Measurements from ENCODE around the gene N4BP2L1.
"Not testable (repeated sequence)": the region's sequence is repeated elsewhere in the genome, so short reads cannot be mapped to it uniquely, and the experiment has no call there.

The N4BP2L1 gene

DNA sequence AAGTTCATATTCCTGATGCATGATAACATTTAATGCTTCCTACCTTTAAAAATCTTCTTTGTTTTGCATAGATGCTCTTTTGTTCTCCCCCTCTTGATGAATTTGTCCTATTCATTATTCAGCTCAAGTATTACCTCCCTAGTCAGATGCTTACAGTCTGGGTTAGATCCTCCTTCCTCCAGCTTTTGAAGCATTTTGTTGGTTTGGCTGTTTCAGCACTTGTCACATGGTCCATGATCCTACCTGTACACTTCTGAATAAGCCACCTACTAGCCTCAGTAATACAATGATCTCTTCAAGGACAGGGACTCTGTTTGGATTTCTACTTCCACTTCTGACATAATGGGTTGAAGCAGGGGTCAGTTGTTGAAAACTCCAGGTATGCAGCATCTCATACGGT lies 37.4 kb downstream of the N4BP2L1 start:
- DNase-seq (ENCODE audit: low read depth in 2 of 2) = no peak

DNA sequence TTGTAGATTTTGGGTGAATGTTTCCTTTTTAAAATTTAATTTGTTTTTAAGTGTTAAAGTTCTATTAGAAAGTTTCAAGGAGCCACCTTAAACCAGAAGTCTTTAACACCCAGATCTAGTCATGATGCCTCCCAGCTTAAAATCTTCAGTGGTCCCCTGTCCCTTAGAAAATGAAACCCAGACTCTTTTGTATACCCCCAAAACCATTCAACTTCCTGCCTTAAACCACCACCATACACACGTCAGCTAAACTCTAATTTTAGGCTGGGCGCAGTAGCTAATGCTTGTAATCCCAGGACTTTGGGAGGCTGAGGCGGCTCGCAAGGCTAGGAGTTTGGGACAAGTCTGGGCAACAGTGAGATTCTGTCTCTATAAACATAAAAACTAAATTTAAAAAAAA lies 37.9 kb downstream of the N4BP2L1 start:
- DNase-seq (ENCODE audit: low read depth in 2 of 2) = no peak

DNA sequence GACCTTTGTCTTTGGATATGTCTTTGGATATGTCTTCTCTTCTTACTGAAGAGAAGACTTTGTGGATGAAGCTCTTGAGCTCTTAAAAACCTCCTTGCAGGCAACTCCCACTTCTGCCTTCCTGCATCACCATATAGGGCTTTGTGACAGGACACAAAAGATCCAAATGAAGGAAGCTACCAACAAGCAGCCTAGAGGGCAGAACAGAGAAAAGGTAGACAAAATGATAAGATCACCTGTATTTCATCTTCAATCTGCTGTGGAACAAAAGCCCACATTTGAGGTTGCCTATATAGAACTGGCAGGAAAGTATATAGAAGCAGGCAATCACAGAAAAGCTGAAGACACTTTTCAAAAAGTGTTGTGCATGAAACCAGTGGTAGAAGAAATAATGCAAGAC lies 42.5 kb downstream of the N4BP2L1 start:
- no peak for DNase-seq (ENCODE audit: low read depth in 2 of 2)

DNA sequence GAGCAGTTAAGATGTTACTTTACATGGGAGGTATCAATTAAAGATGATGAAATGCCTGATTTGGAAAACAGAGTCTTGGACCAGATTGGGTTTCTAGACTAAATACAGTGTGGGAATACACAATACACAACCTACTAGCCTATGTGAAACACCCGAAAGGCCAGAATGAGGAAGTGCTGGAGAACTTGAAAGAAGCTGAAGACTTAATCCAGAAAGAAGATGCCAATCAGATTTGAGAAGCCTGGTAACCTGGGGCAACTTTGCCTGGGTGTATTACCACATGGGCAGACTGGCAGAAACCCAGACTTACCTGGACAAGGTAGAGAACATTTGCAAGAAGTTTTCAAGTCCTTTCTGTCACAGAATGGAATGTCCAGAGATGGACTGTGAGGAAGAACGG lies 43.2 kb downstream of the N4BP2L1 start:
- no peak for DNase-seq (ENCODE audit: low read depth in 2 of 2)

DNA sequence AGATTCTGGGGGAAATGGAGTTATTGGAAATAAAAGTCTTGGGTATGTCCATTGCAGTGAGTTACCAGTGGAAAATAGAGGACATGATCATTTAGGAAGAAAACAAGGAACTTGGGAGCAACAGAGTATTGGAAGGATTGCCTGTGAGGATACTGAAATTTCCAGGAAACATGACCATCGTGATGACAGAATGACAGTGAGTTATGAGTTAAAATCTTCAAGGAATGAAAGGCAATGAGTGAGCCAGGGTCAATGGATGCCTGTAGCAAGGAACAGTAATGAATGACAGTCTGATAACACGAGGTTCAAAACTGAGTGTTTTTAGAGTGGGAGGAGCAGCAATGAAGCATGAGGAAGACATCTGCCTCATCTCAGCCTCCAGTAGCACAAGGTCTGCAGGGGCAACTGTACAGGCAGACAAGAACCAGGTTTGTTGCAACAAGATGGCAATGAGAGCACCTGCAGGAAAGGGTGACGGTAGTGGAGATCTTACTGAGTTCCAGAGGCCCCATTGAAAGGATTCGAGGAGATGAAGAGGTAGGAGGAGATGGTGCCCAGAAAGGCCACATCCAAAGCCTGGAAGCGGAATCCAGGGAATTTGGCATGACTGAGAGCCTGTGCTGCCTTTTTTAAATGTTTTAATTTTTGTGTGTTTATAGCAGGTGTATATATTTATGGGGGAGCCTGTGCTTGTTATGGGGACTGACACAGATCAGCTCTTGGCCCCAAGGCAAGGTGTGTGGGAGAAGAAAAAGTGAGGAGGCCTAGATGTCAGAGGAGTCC lies 43.9 kb downstream of the N4BP2L1 start:
- no peak for DNase-seq (ENCODE audit: low read depth in 2 of 2)

DNA sequence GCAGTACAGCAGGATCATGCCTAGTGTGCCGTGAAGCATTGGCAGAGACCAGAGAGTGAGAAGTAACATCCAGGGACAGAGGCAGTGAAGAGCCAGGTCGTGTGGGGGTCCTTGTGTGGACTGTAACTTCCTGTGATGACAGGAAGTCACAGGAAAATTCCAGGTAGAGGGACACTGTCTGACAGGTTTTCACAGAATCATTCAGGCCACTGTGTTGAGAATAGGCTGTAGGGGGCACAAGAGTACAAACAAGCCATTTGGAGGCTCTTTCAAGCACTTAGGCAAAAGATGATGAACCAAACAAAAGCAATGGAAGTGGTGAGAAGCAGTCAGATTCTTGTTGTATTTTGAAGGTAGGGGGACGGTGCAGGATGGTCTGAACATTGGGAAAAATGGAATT lies 46.4 kb downstream of the N4BP2L1 start:
- no peak for DNase-seq (ENCODE audit: low read depth in 2 of 2)

DNA sequence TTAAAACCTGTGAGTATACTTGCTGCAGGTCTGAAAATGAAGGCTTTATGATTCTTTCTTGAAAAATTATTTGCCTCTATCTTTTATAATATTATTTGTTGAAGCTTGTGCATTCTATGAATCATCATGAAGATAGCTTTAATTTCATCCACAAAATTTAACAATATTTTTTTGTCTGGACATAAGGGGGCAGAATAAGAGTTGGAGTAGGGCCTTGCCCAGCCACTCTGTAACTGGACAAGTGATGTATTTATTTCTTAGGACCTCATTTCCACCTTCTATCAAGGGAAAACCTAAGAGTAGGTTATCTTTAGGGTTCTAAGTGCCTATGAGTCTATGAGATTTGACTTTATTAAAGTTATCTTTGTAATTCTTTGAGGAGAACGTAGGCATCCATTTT lies 49.9 kb downstream of the N4BP2L1 start:
- DNase-seq (ENCODE audit: low read depth in 2 of 2) = no peak

DNA sequence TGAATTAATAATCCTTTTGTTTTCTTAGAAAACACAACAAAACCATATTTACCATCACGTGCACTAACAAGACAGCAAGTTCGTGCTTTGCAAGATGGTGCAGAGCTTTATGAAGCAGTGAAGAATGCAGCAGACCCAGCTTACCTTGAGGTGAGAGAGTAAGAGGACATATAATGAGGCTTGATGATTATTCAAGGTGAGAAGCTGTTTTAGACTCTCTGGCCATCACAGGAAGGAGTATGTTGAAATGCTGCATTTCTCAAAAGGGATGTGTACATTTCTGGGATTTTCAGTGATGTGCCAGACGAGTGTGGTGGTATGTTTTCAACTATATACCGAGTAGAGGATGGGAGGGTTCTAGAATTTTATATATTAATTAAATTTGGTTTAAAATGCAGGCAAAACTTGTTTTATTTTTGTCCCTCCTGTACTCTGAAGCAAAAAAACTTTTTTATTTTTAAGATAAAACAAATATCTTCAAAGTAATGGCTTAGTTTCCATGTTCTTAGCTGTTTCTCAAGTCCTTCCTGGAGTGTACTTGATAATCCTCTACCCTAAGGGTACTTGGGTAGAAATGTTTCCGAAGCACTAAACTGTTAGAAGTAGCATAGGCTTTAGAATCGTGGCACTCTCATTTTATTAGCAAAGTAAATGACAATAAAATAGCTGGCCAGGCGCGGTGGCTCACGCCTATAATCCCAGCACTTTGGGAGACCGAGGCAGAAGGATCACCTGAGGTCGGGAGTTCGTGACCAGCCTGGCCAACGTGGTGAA lies 51.1 kb downstream of the N4BP2L1 start:
- no peak for DNase-seq (ENCODE audit: low read depth in 2 of 2)

DNA sequence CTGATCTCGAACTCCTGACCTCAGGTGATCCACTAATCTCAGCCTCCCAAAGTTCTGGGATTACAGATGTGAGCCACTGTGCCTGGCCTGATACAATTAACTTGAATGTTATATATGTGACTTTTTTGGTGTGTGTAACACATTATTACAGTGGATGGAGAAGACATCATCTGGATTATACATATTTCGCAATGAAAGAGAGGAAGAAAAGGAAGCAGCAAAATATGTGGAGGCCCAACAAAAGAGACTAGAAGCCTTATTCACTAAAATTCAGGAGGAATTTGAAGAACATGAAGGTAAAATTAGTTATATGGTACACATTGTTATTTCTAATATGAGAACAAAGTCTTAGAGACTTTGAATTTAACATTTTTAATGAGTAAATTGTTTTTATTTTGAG lies 57.1 kb downstream of the N4BP2L1 start:
- DNase-seq (ENCODE audit: low read depth in 2 of 2) = no peak

DNA sequence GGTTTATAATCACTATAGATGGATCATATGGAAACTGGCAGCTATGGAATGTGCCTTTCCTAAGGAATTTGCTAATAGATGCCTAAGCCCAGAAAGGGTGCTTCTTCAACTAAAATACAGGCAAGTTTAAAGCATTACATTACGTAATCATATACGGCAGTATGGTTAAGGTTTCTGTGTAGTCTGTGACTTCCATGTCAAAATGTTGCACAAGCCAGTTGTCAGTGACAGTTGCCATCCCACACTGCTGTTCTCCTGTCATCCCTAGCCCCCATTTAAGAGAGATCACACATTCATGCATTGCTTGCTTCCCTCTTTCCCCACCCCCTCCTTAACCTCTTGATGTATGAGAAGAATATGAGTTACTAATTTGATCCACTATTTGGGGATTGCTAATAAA lies 65.4 kb downstream of the N4BP2L1 start:
- no peak for DNase-seq (ENCODE audit: low read depth in 2 of 2)

DNA sequence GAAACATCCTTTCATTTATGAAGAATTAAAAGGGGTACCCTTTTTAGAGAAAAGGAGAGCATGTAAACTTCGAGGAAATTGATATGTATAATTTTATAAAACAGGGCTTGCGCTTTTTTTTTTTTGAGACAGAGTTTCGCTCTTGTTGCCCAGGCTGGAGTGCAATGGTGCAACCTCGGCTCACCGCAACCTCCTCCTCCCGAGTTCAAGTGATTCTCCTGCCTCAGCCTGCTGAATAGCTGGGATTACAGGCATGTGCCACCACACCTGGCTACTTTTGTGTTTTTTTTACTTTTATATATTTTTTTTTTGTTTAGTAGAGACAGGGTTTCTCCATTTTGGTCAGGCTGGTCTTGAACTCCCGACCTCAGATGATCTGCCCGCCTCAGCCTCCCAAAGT lies 72.0 kb downstream of the N4BP2L1 start:
- DNase-seq (ENCODE audit: low read depth in 2 of 2) = not testable (repeated sequence)

DNA sequence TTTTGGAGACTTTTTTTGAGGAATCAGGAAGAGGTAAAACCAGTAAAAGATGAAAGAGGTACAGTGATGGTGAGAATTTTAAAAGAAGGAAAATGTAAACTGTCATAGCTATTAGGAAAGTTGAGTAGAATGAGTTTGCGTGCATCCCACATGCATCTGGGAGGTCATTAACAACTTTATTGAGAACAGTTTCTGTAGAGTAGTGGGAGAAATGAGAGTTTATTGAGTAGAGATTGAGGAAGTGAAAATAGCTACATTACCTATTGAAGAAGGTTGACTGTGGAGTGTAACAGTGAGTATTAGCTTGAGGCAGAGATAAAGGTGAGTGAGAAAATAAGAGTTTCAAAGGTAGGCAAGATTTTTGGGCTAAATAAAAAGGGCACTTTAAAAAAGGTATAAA lies 73.9 kb downstream of the N4BP2L1 start:
- no peak for DNase-seq (ENCODE audit: low read depth in 2 of 2)

DNA sequence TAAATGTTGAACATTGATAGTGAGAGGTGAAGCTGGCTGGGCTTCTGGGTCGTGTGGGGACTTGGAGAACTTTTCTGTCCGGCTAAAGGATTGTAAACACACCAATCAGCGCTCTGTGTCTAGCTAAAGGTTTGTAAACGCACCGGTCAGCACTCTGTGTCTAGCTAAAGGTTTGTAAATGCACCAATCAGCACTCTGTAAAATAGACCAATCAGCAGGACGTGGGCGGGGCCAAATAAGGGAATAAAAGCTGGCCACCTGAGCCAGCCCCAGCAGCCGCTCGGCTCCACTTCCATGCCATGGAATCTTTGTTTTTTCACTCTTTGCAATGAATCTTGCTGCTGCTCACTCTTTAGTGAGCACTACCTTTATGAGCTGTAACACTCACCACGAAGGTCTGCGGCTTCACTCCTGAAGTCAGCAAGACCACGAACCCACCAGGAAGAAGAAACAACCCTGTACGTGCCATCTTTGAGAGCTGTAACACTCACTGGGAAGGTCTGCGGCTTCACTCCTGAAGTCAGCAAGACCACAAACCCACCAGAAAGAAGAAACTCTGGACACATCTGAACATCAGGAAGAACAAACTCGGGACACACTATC lies 77.0 kb downstream of the N4BP2L1 start:
- DNase-seq (ENCODE audit: low read depth in 2 of 2) = not testable (repeated sequence)

All from stimulated activated CD4-positive, alpha-beta T cell treated with anti-CD3 and anti-CD28 coated beads, Interleukin-12 subunit alpha, Interleukin-12 subunit beta, amount 100 ng/mL, for 24 hours (primary cell).